ENCODE data around the gene PPP1R3D. TPM values are rescaled to one million over a fixed set of nuclear protein-coding genes. Genes with fewer than 3 reads are reported as not detected.

Gene PPP1R3D
- total RNA-seq, 1 donor from 2014 or later = 5.8 TPM

GRCh38 chr20:59983076-59983475 lies 43.0 kb upstream of the PPP1R3D start:
- Histone ChIP-seq H3K27ac (ENCODE audit: low read depth, low read length) (no peak overlapping the region), H3K27me3 (ENCODE audit: insufficient read depth, low read length) (no peaks in the 10 kb centered on the region), H3K9ac (ENCODE audit: low read length) (no peak overlapping the region), H3K79me2 (ENCODE audit: insufficient read depth, low read length) (no peaks in the 10 kb centered on the region), H3K36me3 (ENCODE audit: insufficient read depth, low read length) (no peaks in the 10 kb centered on the region), H3K4me1 (ENCODE audit: insufficient read depth, low read length) (peaks cover 2% of the 10 kb centered on the region), H4K20me1 (ENCODE audit: insufficient read depth, low read length) (no peaks in the 10 kb centered on the region), H3K4me2 (ENCODE audit: low read length) (no peak overlapping the region), H3K4me3 (ENCODE audit: insufficient read depth, low read depth, low read length) (no peak overlapping the region), H2AFZ (ENCODE audit: low read depth, low read length) (no peak overlapping the region), H3K9me3 (ENCODE audit: insufficient read depth, low read depth, low read length) (no peaks in the 10 kb centered on the region)
- Mint-ChIP-seq H3K4me3 (ENCODE audit: unreplicated experiment) (no peak overlapping the region), H3K27ac (ENCODE audit: unreplicated experiment) (no peak overlapping the region), H3K4me1 (ENCODE audit: low read depth, unreplicated experiment) (peaks cover 6% of the 10 kb centered on the region), H3K27me3 (ENCODE audit: low read depth, unreplicated experiment) (no peaks in the 10 kb centered on the region), H3K9me3 (ENCODE audit: unreplicated experiment) (no peaks in the 10 kb centered on the region), H3K36me3 (ENCODE audit: low read depth, unreplicated experiment) (no peaks in the 10 kb centered on the region)
- no peak for TF ChIP-seq EZH2 (IDR thresholded peaks at IDR 0.05; ENCODE audit: insufficient read depth, low read length)
- TF ChIP-seq, protein P1, sequence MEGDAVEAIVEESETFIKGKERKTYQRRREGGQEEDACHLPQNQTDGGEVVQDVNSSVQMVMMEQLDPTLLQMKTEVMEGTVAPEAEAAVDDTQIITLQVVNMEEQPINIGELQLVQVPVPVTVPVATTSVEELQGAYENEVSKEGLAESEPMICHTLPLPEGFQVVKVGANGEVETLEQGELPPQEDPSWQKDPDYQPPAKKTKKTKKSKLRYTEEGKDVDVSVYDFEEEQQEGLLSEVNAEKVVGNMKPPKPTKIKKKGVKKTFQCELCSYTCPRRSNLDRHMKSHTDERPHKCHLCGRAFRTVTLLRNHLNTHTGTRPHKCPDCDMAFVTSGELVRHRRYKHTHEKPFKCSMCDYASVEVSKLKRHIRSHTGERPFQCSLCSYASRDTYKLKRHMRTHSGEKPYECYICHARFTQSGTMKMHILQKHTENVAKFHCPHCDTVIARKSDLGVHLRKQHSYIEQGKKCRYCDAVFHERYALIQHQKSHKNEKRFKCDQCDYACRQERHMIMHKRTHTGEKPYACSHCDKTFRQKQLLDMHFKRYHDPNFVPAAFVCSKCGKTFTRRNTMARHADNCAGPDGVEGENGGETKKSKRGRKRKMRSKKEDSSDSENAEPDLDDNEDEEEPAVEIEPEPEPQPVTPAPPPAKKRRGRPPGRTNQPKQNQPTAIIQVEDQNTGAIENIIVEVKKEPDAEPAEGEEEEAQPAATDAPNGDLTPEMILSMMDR (IDR thresholded peaks at IDR 0.05; ENCODE audit: insufficient read depth, low read depth, low read length) = no peak
- no peak for FAIRE-seq
- DNase-seq (ENCODE audit: low read depth) = no peak

DNA sequence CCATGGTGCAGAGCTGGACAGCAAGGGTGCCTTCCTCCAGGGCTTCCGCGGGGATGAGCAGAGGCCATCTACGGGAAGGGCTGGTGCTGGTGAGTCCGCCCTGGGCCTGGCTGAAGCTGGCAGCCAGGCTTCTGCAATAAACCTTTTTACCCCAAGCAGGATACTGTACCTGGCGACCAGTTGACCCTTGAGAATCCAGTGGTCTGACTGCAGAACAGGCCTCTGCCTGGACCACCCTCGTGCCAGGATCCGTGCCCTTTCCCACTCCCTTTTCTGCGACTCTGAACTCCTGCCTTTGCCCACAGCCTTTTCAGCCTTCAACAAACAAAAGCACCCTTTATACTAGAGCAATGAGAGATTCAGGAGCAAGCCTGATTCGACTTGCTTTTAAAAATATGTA lies 37.0 kb upstream of the PPP1R3D start:
- DNase-seq (ENCODE audit: low read depth) = no peak
- no peaks in the 10 kb centered on the region for H3K36me3 Mint-ChIP-seq (ENCODE audit: low read depth, unreplicated experiment)
- no peak overlapping the region for H3K27ac Mint-ChIP-seq (ENCODE audit: unreplicated experiment)

GRCh38 chr20:59976156-59976782 lies 36.2 kb upstream of the PPP1R3D start:
- no peak overlapping the region for H3K4me3 ChIP-seq (ENCODE audit: insufficient read depth, low read depth, low read length)
- H3K36me3 ChIP-seq (ENCODE audit: insufficient read depth, low read length) = no peaks in the 10 kb centered on the region
- Mint-ChIP-seq H3K36me3 (ENCODE audit: low read depth, unreplicated experiment) (no peaks in the 10 kb centered on the region), H3K4me3 (ENCODE audit: unreplicated experiment) (no peak overlapping the region), H3K9me3 (ENCODE audit: unreplicated experiment) (no peaks in the 10 kb centered on the region), H3K27ac (ENCODE audit: unreplicated experiment) (no peak overlapping the region), H3K27me3 (ENCODE audit: low read depth, unreplicated experiment) (no peaks in the 10 kb centered on the region), H3K4me1 (ENCODE audit: low read depth, unreplicated experiment) (no peaks in the 10 kb centered on the region)
- no peaks in the 10 kb centered on the region for H3K79me2 ChIP-seq (ENCODE audit: insufficient read depth, low read length)
- no peak for FAIRE-seq
- no peaks in the 10 kb centered on the region for H3K4me1 ChIP-seq (ENCODE audit: insufficient read depth, low read length)
- no peak overlapping the region for H3K27ac ChIP-seq (ENCODE audit: low read depth, low read length)
- no peak overlapping the region for H2AFZ ChIP-seq (ENCODE audit: low read depth, low read length)
- DNase-seq (ENCODE audit: low read depth) = no peak
- no peak overlapping the region for H3K9ac ChIP-seq (ENCODE audit: low read length)
- no peaks in the 10 kb centered on the region for H3K9me3 ChIP-seq (ENCODE audit: insufficient read depth, low read depth, low read length)
- no peaks in the 10 kb centered on the region for H4K20me1 ChIP-seq (ENCODE audit: insufficient read depth, low read length)
- H3K4me2 ChIP-seq (ENCODE audit: low read length) = no peak overlapping the region
- TF ChIP-seq, protein P1 (IDR thresholded peaks at IDR 0.05; ENCODE audit: insufficient read depth, low read depth, low read length) = no peak
- TF ChIP-seq EZH2 (IDR thresholded peaks at IDR 0.05; ENCODE audit: insufficient read depth, low read length) = no peak
- no peaks in the 10 kb centered on the region for H3K27me3 ChIP-seq (ENCODE audit: insufficient read depth, low read length)

More for the DNA sequence above, 37.0 kb upstream of the PPP1R3D start:
- Histone ChIP-seq H3K4me1 (ENCODE audit: insufficient read depth, low read length) (no peaks in the 10 kb centered on the region), H4K20me1 (ENCODE audit: insufficient read depth, low read length) (no peaks in the 10 kb centered on the region), H3K9ac (ENCODE audit: low read length) (no peak overlapping the region), H2AFZ (ENCODE audit: low read depth, low read length) (no peak overlapping the region), H3K79me2 (ENCODE audit: insufficient read depth, low read length) (no peaks in the 10 kb centered on the region), H3K4me2 (ENCODE audit: low read length) (no peak overlapping the region), H3K4me3 (ENCODE audit: insufficient read depth, low read depth, low read length) (no peak overlapping the region), H3K9me3 (ENCODE audit: insufficient read depth, low read depth, low read length) (no peaks in the 10 kb centered on the region), H3K27me3 (ENCODE audit: insufficient read depth, low read length) (no peaks in the 10 kb centered on the region), H3K27ac (ENCODE audit: low read depth, low read length) (no peak overlapping the region), H3K36me3 (ENCODE audit: insufficient read depth, low read length) (no peaks in the 10 kb centered on the region)
- H3K27me3 Mint-ChIP-seq (ENCODE audit: low read depth, unreplicated experiment) = no peaks in the 10 kb centered on the region
- FAIRE-seq = no peak
- TF ChIP-seq EZH2 (IDR thresholded peaks at IDR 0.05; ENCODE audit: insufficient read depth, low read length) = no peak
- TF ChIP-seq, protein P1 (IDR thresholded peaks at IDR 0.05; ENCODE audit: insufficient read depth, low read depth, low read length) = no peak
- no peaks in the 10 kb centered on the region for H3K4me1 Mint-ChIP-seq (ENCODE audit: low read depth, unreplicated experiment)
- no peak overlapping the region for H3K4me3 Mint-ChIP-seq (ENCODE audit: unreplicated experiment)
- H3K9me3 Mint-ChIP-seq (ENCODE audit: unreplicated experiment) = no peaks in the 10 kb centered on the region

Data from astrocyte (in vitro differentiated cells and primary cell).